ENCODE measurements around the gene SERPINB1.
"Not testable (repeated sequence)": the region's sequence is repeated elsewhere in the genome, so short reads cannot be mapped to it uniquely, and the experiment has no call there.

The SERPINB1 gene

DNA sequence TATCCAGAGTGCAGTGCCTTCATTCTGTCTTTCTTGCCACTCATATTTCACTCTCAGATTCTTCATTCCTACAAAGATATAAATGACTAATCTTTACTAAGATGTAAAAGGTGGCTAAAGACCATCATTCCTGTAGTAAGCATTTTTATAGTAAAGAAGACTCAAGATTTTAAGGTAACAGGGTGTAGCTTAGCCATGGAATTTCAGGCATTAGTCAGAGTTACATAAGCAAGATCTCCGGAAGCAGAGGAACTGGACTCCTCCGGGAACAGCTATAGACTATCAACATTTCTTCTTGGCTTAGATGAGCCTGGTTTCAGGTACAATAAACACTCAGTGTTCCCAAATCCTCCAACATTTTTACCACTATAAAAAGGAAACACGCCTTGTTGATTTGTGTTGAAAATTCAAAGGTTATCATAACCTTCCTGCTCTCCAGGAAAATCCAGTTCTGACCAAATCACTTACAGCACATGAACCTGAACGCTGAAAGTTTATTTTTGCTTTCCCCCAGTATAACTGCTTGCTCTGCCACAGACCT lies 23.7 kb downstream of the SERPINB1 start:
- no peak for DNase-seq (ENCODE audit: low spot score)

- no peak for DNase-seq (ENCODE audit: low spot score)
Observed at GRCh38 chr6:2816158-2816557, 25.5 kb downstream of the SERPINB1 start.

DNA sequence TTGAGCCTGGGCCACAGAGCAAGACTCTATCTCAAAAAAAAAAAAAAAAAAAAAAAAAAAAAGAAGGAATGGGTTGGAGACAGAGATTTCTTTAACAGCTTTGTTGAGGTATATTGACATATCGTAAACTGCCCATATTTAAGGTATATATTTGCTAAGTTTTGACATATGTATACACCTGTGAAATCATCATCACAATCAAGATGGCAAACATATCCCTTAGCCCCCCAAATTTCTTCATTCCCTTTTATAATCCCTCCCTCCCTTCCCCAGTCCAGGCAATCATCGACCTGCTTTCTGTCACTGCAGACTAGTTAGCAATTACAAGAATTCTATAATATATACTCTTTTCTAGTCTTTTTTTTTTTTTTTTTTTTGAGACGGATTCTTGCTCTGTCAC lies 29.0 kb downstream of the SERPINB1 start:
- no peak for DNase-seq (ENCODE audit: low spot score)

DNA sequence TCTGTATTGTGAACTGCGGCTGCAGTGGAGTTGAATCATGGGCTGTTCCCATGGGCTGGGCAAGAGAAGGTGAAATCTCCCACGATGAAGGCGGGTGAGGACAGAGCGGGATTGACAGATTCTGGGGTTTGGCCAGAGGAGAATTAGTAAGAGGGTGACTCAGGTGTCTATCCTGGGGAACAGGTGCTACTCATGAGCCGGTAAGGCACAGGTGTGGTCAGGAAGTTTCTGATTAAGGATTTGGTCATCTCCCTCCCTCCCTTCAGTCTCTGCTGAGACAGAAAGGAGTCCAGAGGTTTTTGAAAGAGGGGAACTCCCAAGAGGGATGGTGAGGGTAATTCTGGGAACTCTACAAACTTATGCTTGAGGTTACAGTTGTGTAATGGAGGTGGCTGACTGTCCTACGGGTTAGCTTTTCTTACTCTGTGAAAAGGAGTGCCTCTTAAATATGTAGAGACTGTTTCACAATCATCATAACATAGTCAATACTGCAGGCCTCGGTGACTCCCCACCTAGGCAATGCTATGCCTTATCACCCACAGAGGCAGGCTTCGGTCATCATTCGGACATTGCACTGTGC lies 31.5 kb downstream of the SERPINB1 start:
- no peak for DNase-seq (ENCODE audit: low spot score)

- no peak for DNase-seq (ENCODE audit: low spot score)
Observed at GRCh38 chr6:2809015-2809414, 32.6 kb downstream of the SERPINB1 start.

DNA sequence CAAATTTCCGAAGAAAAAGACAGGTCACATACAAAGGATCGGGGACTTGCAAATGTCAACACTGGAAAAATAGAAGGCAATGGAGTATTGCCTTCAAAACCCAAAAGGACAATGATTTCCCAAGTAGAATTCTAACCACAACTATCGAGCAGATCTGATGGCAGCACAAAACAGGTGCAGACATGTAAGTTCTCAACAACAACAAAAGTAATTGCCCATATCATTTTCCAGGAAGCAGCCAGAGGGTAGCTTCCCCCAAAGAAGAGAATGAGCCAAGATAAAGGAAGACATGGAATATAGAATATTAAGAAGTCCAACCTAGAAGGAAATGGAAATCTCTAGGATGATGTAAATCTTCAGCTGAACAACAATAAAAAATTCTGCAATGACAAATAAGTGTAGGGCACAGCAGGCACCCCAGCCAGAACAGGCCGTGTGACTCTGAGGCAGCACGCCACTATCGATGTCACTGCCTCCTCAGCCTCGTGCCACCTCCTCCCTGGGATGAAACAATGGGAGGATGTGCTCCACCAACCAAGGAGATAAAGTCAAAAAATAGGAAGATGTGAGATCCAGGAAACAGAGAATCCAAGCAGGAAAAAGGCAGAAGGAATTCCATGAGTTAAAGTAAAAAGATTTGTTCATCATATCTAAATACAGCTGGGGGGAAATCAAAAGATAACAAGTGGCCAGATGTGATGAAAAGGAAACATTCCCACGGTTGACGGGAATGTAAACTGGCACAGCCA lies 34.1 kb downstream of the SERPINB1 start:
- DNase-seq (ENCODE audit: low spot score), result no peak

- DNase-seq (ENCODE audit: low spot score), result no peak
Observed at GRCh38 chr6:2806644-2807043, 35.0 kb downstream of the SERPINB1 start.

DNA sequence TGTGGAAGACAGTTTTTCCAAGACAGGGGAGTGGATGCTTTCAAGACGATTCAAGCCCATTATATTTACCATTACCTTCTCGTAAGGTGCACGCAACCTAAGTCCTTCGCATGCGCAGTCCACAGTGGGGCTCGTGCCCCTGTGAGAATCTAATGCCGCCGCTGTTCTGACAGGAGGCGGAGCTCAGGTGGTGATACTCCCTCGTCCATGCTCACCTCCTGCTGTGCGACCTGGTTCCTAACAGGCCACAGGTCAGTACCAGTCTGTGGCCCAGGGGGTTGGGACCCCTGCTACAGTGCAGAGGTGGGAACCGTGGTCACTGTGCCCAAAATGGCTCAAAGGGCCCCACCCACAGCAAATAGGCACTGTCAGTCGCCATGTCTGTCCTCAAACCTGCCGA lies 36.6 kb downstream of the SERPINB1 start:
- no peak for DNase-seq (ENCODE audit: low spot score)

GRCh38 chr6:2804516-2804915 lies 37.1 kb downstream of the SERPINB1 start:
- no peak for DNase-seq (ENCODE audit: low spot score)

GRCh38 chr6:2803731-2804429 lies 37.8 kb downstream of the SERPINB1 start:
- no peak for DNase-seq (ENCODE audit: low spot score)

GRCh38 chr6:2802521-2803060 lies 39.1 kb downstream of the SERPINB1 start:
- DNase-seq (ENCODE audit: low spot score), result no peak

GRCh38 chr6:2801687-2802086 lies 40.0 kb downstream of the SERPINB1 start:
- not testable (repeated sequence) for DNase-seq (ENCODE audit: low spot score)

- no peak for DNase-seq (ENCODE audit: low spot score)
Observed at GRCh38 chr6:2800552-2801316, 40.9 kb downstream of the SERPINB1 start.

GRCh38 chr6:2799936-2800527 lies 41.6 kb downstream of the SERPINB1 start:
- peak; percentile 7 for DNase-seq (ENCODE audit: low spot score)

DNA sequence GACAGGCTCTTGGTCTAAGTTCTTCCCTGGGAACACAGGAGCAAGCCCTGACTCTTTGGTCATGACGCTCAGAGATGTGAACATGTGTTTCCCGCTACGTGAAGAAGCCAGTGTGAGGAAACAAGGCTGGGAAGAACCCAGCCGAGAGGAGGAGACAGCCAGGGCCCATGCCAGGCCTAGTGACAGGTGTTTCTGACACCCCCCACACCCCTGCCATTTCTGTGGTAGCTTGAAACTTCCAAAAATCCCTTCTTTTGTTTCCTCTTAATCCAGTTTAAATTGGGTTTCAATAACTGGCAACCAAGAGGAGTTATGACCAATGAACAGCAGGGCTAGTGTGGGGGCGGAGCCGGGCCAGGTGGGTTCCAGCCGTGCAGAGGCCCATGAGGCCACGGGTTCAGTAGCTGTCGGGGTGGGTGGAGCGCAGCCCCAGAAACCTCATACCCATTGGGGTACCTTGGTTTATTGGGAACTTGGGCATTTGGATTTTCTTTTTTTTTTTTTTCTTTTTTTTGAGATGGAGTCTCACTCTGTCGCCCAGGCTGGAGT lies 43.0 kb downstream of the SERPINB1 start:
- no peak for DNase-seq (ENCODE audit: low spot score)

DNA sequence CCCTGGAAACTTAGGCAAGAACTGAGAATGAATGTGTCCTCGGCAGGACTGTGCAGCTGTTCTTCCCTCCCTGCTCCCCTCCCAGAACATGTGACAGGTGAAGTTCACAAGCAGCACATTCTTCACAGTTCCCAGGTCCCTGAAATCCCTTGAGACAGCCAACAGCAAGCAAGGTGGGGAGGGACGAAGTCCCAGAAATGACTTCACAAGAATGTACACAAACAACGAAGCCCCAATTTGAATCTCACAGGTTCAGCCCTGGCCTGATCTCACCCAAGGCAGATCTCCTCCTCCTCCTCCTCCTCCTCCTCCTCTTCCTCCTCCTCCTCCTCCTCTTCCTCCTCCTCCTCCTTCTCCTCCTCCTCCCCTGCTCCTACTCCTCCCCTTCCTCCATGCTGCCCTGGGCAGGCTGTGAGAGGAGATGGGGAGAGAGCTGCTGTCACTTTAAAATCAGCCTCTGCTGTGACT lies 44.1 kb downstream of the SERPINB1 start:
- no peak for DNase-seq (ENCODE audit: low spot score)

DNA sequence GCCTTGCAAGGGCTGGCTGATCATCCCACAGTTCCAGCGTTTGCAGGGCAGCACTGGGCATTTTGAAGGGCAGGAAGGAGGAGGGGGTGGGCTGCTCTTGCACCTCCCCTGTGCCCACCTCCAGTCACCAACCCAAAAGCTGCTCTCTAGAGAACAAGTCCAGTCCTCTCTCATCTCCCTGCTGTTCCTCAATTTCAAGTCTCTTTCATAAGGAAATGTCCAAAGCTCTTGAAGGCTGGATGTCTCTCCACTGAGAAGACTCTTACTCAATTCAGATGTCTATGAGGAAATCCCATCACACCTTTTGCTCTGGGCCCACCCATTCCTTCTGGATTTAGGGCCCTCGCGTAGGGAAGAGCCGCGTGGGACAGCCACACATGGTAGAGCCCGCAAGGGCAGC lies 44.8 kb downstream of the SERPINB1 start:
- DNase-seq (ENCODE audit: low spot score), result no peak

DNA sequence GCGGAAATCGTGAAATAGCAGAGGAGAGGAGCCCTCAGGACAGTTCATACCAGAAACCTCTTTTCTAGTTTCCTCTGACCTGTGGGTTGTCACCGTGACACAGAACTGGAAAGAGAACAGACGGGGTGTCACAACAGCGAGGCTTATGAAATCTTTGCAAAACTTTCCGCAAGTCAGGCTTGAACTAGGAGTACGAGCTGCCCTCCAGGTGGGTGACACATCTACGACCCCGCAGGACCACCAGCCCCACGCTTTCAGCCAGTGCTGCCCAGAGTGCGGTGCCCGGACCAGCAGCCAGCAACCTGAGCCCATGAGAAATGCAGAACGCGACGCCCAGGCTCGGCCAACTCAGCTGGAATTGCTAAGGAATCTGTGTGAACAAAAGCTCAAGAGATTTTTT lies 45.7 kb downstream of the SERPINB1 start:
- no peak for DNase-seq (ENCODE audit: low spot score)

GRCh38 chr6:2795162-2795561 lies 46.5 kb downstream of the SERPINB1 start:
- DNase-seq (ENCODE audit: low spot score), result no peak

GRCh38 chr6:2794171-2794730 lies 47.4 kb downstream of the SERPINB1 start:
- no peak for DNase-seq (ENCODE audit: low spot score)

All from CD4-positive, alpha-beta T cell treated with Interleukin-2 at 100 ng/mL for 4 hours (primary cell).